DMS79 treated with DMSO at 0.1 percent for 48 hours (cell line): Measurements from ENCODE around the gene PDIK1L.
A peak's percentile ranks its signal among the peaks of the same experiment; 100 is the strongest.
"Not testable (repeated sequence)": the region's sequence is repeated elsewhere in the genome, so short reads cannot be mapped to it uniquely, and the experiment has no call there.

Experiments
- DNase-seq: peaks from one replicate; lab custom pipeline; 2025; lab: John Stamatoyannopoulos, UW

Gene PDIK1L

DNA sequence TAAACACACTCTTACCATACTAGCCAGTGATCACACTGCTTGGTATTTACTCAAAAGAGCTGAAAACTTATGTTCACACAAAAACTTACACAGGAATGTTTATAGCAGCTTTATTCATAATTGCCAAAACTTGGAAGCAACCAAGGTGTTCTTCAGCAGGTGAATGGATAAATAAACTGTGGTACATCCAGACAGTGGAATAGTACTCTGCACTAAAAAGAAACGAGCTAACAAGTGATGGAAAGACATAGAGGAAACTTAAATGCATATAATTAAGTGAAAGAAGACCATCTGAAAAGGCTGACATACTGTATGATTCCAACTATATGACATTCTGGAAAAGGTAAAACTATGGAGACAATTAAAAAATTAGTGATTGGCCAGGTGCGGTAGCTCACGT lies 20.7 kb upstream of the PDIK1L start:
- no peak for DNase-seq

DNA sequence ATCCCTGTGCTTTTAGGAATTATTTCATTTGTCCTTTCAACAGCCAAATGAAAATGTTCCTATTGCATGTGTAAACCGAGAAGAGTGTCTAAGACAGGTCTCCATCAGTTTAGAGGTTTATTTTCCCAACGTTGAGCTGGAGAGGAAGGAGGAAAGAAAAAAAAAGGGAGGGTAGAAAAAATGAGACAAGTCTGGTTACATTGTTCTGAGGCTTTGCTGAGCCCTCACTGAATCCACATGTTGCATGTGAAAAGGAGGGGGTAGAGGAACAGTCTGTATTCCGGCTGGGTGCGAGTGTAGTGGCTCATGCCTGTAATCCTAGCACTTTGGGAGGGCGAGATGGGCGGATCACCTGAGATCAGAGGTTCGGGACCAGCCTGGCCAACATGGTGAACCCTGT lies 19.2 kb upstream of the PDIK1L start:
- DNase-seq = no peak

DNA sequence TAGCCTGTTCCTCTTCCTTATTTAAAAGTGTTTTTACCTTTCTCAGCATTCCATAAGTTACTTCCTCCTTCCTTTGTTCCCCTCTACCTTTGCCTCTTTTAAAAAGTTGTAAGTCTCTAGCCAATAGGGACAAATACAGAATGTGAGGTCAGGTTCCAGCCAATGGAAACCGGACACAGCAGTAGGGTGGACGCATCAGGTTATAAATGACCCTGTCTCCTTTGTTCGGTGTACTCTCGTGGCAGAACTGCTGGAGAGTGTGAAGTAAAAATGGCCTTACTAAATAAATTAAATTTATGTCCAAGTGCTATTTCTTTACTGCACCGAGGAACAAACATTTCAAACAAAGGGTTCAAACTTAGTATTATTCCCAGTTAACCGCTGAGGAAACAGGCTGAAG lies 18.1 kb upstream of the PDIK1L start:
- DNase-seq = not testable (repeated sequence)

DNA sequence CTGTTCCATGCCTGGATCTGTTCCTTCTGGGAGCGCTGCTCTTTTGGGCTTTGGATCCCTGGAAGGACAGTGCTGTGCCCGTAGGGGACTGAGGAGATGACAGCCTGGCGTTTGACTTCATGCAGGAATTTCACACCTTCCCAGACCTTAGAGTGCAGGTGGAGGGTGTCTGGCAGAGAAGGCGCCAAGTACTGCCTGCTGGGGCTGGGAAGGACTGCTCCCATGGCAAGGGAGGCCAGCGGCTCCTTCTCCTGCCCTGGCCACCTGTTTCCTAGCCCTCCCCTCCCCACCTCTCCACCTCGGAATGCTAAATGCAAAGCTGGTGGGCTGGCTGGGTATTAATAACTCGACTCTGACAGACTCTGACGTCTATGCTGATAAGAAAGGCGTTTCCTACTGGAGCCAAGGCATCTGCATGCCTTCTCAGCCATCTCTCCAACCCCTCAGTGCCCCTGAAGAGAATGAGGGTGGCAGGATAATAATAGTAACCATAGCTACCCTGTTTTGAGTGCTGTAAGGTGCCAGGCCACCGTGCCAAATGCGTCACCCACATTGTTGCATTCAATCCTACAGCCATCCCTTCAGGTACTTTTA lies 17.5 kb upstream of the PDIK1L start:
- DNase-seq = peak; percentile 67

DNA sequence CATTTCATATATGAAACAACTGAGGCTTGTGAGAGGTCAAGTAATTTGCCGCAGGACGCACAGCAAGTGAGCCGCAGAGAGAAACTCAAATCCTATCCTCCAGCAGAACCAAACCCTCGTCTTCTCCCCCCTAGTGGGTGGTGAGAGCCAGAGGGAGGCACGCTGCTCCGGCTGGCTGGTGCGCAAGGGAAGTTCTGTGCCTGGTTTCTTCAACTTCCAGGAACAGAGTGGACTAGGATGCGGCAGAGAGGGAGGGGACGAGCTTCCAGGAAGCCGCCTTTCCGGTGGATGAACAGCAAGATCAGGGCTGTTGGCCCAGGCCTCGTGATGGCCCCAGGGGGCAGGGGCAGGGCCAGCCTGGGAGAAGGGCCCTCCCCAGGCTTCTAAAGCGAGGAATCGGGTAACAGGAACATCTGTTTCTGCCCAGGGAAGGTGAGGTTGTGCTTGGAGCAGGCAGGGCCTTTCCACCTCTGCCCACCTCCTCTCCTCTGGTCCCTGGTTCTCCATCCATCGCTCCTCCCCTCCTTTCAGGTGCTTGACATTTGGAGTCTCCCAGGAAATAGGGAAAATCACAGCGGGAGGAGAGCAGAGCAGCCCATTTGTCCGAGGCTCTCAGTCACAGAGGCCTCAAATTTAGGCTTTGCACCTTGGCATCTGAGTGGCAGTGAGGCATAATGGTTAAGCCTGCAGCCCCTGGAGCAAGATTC lies 16.8 kb upstream of the PDIK1L start:
- peak; percentile 66 for DNase-seq

DNA sequence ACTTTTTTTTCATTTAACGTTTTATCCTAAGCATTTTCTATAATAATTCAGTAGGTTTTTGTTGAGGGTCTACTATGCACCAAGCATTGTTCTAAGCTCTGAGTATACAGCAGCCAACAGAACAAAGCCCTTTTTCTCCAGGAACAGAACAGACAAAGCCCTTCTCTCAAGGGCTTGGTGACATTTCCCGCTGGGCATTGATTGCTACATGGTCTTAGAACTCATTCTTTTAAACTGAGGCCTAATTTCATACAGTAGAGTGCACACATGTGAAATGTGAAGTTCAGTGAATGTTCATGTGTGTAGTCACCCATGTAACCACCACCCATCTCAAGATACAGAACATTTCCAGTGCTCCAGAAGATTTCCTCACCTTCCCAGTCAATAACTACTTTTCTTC lies 15.2 kb upstream of the PDIK1L start:
- no peak for DNase-seq

DNA sequence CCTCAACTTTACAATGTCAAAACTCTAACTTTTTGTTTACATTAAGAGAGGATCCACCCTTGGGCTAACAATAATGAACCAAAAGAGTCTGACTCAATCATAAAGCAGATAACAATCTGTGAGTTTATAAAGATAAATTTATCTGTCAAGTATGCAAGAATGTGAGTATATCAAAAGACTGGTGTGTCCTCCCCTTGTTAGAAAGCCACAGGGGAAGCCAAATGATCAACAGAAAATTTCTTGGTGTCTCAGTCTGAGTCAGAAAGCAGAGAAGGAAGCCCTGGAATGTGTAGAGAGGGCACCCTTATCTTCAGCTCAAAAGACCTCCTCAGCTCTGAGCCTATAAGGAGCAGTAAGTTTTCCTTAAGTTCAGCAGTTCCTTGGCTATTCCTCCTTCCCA lies 13.9 kb upstream of the PDIK1L start:
- no peak for DNase-seq

DNA sequence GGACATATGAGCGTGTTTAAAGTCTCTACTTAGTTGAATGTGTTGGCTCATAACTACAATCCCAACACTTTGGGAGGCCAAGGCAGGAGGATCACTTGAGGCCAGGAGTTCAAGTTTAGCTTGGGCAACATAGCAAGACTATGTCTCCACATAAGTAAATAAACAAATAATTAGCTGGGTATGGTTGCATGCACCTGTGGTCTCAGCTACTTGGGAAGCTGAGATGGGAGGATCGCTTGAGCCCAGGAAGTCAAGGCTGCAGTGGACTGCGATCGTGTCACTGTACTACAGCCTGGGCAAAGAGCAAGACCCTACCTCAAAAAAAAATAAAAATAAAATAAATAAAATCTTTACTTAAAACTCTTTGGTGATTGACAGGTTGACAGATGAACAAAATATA lies 13.0 kb upstream of the PDIK1L start:
- no peak for DNase-seq

DNA sequence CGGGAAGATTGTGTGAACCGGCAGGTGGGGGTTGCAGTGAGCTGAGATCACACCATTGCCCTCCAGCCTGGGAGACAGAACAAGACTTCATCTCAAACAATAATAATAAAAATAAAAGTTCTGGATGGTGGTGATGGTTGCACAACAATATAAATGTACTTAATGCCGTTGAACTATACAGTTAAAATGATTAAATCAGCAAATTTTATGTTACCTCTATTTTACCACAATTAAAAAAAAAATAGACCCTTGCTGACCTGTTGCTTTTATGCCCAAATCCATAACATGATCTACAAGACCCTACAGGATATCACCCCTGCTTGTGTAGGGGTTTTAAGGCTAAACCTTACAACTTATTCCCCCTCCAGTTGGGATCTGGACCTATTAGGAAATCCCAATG lies 11.8 kb upstream of the PDIK1L start:
- no peak for DNase-seq

DNA sequence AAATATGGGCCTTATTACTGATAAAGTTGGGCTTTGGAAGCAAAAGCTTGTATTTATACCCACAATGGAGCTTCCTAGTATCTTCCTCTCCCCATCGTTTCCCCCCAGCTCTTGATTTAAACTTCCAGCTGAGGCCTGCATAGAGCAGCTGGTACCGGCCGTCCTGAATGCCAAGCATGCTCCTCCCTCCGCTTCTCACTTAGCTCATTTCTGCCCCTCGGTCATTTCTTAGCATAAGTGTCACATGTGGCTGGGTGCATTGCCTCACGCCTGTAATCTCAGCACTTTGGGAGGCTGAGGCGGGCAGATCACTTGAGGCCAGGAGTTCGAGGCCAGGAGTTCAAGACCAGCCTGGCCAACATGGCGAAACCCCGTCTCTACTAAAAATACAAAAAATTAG lies 11.4 kb upstream of the PDIK1L start:
- not testable (repeated sequence) for DNase-seq

DNA sequence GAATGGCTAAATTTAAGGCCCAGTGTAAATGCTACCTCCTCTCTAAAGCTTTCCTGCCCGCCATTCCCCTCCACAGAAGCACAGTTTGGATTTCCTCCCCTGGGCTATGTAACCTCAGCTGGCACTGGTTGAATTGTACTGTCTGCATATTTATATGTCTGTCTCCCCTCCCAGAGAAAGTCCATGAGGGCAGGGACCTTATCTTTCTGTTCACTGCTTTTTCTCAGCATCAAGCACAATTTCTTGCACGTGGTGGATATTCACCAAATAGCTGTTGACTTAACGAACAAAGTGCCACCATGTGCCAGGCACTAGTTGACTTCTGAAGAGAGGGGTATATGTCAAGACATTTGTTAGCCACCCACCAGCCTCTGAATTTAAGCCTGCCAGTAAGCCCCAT lies 9.5 kb upstream of the PDIK1L start:
- no peak for DNase-seq

DNA sequence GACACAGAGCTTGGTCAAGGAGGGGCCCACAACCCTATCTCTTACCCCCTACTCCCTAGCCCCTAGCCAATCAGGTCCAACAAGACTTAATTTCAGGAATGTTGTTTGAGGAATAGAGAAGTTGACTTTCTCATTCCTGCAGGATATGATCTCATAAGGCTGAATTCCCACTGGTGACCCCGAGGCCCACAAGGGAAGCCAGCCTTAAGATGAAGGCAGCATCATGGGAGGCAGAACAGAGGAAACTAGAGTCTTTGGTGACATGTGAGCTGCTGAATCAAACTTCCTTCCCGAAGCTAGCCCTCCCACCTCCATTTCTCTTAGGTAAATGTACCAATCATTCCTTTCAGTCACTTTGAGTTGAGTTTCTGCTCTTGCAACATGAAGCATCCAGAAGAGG lies 9.1 kb upstream of the PDIK1L start:
- no peak for DNase-seq

DNA sequence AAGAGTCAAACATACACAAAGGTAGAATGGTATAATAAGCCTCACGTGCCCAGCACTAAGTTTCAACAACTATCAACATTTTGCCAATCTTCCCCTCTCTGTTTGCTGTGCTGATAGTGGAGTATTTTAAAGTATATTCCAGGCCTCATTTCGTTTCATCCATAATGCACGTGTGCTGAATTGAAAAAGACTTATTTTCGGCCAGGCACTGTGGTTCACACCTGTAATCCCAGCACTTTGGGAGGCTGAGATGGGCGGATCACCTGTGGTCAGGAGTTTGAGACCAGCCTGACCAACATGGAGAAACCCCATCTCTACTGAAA lies 6.4 kb upstream of the PDIK1L start:
- DNase-seq = not testable (repeated sequence)

DNA sequence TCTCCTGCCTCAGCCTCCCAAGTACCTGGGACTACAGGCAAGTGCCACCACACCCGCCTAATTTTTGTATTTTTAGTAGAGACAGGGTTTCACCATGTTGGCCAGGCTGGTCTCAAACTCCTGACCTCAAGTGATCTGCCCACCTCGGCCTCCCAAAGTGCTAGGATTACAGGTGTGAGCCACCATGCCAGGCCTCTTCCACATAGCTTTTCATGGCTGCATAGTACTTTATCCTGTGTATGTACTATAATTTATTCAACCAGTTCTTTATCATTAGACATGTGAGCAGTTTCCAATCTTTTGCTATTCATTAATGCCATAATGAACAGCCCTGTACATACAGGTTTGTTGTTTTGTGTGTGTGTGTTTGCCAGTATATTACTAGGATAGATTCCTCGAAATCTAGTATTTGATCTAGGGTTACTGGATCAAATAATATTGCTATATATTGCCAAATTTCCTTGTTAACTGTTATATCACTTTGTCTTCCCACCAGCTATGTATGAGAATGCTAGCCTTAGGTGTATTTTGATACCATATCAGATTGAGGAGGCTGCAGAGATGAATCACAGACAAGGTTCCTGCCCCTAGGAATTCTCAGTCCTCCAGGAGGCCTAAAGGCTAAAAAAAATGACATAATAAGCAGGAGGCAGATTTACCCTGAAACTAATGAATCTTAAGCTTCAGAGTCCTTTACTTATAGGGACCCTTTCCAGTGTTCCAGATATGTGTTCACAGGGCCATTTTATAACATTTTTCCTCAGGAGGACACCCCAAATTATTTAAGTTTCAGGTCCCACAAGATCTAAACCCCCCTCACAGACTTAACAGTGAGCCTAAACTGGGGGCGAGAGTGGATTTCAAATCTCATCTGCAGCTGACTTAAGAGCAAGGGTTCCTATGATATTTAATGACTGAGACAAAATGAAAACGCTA lies 2.1 kb upstream of the PDIK1L start:
- DNase-seq = no peak

DNA sequence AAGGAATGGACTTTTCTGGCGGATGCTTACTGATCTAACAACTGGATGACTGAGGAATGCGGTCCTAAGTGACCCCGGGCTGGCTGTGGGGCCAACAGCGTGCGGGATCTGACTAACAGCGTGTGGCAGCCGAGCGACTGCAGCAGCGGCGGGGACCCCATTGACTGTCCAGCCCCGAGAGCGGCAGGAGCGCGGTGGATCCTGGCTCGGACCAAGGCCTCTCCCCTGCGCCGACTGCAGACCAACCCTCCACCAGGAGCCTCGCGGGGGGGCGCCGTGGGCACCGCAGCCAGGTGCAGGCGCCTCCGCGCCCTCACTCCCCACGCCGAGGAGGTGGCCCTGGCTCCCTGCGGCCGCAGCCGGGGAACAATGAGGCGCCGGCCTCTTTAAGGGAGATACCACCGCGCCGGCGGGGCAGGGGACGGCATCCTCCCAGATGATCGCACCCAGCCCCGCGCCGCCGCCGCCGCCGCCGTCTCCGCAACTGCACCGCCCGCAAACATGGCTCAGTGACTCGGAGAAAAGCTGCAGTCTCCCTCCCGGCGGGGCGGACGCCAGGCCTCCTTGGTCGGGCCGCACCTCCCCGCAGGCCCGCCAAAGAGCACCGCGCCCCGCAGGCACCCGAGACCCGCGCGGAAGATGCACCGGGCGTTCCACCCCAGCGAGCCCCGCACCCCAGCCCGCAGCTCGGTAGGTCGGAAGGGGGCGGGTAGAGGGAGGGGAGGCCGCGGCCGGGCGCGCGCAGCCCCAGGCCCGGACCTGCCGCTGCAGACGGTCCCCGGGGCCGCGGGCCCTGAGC lies 694 bp upstream of the PDIK1L start:
- peak; percentile 71 for DNase-seq

DNA sequence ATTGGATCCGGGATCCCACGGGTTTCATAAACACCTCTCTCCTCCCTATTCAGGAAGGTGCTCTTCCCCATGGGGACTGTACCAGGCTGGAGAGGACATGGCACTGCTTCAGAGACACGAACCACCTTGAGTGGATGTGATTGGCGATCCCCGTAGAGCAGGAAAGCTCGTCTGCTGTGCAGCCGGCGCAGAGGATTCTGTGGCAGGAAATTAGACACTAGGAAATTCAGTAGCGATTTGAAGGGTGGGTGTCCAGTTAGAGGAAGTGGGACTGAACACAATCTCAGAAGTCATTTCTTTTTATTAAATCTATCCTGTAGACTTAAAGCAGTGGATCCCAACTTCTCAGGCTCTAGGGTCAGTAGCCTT lies 767 bp downstream of the PDIK1L start:
- DNase-seq = peak; percentile 72

DNA sequence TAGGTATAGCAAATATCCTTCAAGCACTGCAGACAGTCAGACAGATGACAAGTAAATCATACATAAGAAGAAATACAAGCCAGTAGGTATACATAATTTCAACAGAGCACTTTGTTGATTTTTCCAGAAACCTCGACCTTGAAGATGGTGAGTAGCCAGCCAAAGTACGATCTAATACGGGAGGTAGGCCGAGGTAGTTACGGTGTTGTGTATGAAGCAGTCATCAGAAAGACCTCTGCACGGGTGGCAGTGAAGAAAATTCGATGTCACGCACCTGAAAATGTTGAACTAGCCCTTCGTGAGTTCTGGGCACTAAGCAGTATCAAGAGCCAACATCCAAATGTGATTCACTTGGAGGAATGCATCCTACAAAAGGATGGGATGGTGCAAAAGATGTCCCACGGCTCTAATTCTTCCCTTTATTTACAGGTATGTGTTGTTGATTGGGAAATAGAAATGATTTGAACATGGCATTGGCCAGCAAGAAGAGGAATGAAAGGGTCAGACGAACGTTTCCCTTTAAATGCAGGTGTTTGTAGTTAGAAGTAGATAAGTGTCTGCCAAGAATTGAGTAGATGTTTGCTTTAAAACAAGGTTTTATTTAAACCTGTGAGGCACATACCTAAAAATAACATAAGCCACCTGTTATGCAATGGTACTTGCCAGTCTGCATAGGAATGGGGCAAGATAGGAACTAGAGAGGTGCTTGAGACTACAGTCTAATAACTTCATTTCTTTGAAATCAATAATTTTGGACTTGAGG lies 2.7 kb downstream of the PDIK1L start:
- DNase-seq = no peak

DNA sequence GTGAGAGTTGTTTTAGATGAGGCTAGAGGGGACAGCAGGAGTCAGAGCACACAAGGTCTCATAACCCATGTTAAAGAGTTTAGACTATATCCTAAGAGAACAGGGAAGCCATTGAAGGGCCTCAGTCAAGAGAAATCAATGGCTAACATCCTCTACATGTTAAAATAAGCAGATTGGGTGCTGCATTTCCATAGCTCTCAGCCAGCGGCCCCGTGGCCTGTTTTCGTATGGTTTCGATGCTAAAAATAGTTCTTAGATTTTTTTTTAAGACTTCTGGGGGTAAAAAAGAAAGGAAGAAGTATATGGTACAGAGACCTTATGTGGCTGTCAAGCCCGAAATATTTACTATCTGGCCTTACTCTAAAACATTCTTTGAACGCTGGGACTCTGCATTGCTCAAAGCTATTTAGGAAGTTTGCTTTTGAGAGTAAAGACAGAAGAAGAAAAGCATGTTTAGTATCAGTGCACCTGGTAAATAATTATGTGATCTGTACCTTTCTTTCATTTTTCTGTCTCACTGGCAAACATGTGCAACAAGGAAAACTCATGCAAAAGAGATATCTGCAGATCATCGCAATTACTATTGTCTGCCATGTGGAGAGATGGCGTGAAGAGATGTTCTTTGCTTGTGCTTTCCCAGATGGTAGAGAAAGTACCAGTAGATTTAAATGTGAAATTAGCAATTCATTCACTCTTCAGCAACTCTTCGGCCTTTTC lies 8.4 kb downstream of the PDIK1L start:
- DNase-seq = no peak

DNA sequence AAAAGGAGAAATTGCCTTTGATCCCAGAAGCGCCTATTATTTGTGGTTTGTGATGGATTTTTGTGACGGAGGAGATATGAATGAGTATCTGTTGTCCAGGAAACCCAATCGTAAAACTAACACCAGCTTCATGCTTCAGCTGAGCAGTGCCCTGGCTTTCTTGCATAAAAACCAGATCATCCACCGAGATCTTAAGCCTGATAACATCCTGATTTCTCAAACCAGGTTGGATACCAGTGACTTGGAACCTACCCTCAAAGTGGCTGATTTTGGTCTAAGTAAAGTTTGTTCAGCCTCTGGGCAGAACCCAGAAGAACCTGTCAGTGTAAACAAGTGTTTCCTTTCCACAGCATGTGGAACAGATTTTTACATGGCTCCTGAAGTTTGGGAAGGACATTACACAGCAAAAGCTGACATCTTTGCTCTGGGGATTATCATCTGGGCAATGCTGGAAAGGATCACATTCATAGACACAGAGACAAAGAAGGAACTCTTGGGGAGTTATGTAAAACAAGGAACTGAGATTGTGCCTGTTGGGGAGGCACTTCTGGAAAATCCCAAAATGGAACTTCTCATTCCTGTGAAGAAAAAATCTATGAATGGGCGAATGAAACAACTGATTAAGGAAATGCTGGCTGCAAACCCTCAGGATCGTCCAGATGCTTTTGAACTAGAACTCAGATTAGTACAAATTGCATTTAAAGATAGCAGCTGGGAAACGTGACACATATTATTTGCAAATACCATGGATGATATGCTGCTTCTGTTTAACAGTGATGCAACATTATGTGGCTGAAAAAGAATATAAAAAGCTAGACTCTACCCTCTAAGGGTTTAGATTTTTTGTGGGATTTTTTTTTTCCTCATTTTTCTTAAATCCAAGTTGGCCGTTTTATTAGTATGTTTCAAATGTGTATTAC lies 10.5 kb downstream of the PDIK1L start:
- peak; percentile 58 for DNase-seq
